AML-193 (cell line): ENCODE data around the gene SUGCT.

ENCODE experiments used
- DNase-seq, 2 experiments: peaks; one replicate each; lab custom pipeline; 2025; lab: John Stamatoyannopoulos, UW

Gene SUGCT

DNA sequence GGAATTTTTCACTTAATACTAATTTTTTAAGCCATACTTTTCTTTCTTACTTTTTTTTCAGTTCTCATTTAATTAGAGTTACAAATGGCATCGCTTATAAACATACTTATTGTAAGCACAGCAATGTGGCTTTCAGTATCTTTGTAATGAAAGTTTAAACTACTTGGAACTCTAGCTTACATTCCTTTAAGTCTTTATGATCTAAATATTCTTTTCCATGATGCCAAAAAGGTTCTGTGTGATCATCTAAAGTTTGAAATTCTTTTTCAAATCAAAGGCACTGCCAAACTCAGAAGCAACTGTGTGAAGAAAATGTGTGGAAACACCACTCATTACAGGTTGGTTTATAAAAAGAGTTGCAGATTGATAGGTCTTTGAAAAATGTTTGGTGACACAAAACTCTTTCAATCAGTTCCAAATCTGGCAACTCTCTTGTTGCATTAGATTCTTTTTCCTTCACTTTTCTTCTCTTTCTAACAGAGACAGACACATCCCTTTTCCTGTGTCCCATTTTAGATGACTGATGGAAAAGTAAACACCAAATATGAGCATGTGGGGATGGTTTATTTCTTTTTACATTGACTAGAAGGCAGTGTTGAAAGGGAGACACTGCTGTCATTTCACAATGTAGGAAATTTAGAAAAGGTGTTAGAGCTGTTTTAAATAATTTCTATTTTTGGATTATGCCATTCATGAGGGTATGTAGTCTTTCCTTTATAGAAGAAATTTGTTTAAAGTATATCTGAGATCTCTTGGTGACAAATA lies 392.3 kb downstream of the SUGCT start:
- DNase-seq, result no peak

DNA sequence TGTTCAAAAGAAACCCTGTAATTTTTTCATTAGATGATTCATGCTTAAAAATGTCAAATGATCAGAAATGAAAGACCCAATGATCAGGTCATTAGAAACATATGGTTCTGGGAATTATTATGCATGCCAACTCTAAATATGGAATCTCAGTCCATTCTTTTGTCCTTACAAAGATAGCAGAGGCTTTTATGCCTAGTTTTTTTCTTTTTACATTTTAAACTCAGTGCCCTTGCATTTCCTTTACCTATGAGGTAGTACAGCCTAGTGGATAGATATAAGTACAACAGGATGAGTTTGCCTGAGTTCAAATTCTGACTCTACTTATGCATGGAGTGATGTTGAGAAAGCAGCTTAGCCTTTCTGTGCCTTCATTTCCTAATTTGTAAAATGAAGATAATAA lies 392.9 kb downstream of the SUGCT start:
- DNase-seq, result no peak

DNA sequence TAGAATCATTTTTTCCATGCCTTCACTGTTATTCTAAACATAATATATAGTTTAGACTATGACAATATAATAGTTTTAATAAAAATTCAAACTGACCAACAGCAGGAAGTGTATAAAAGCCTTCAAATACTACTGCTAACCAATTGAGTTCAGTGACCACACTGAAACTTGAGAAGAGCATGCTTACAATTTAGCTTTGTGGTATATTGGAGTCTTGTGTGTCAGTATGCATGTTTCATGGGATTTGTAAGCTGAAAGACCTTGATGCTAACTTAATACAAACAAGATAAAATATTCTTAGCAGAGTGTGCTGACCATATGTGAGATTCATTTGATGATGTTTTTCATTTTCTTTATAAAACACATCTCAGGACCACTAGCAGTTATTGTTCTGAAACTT lies 395.5 kb downstream of the SUGCT start:
- no peak for DNase-seq

DNA sequence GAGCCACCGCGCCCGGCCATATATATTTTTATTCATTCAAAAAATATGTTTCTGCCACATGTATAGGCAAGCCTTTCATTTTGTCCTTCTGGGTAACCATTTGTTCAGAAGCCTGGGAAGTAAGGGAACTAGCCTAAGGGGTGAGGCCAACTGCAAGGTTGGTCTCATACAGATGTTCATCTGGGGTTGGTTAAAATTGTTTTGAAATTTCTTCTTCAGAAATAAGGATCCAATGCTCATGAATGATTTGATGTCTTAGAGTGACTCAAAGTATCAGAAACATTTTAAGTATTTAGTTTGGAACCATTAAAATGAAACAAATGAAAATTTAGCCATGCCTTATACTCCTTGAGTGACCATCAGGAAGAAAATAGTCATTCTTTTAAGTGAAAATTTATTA lies 397.2 kb downstream of the SUGCT start:
- DNase-seq, result no peak

DNA sequence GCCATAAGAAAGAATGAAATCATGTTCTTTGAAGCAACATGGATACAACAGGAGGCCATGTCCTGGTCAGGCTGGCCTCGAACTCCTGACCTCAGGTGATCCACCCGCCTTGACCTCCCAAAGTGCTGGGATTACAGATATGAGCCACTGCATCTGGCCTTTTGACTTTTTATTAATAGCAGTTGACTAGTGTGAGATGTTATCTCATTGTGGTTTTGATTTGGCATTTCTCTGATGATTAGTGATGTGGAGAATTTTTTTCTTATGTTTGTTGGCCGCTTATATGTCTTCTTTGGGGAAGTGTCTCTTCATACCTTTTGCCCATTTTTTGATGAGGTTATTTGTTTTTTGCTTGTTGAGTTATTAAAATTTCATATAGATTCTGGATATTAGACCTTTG lies 400.9 kb downstream of the SUGCT start:
- DNase-seq, result no peak

DNA sequence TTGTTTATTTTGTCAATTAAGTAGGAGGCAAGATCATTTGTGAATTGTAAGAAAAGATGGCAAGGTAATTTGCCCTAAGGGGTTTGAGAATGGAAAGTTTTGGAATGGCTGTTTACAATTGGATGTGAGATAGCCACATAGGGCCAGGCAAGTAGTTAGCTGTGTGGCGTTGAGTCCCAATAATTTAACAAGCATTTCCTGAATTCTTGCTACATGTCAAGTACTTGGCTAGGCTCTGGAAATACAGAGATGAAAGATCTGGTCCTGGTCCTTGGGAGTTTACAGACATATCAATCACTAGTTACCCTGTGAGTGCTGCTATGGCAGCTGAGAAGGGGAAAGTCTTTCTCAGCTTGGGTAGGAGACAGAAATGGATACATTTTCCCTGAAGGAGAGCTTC lies 401.6 kb downstream of the SUGCT start:
- no peak for DNase-seq

DNA sequence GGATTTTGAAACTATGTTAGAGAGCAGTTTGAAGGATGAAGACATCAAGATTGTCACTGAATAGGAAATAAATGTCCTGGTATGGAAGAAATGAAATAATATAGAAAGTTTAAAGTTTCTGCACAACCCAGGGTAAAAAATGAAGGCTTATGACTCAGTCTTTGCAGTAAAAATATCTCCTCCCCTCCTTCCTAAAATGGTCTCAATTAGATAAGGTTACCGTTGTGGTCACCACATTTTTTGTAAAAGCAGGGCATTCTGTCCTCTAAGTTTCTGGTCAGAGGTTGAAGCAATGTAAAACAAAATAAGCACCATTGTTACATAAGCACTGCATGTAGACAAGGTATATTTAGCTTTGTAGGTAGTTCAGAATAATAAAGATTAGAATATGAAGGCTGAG lies 403.5 kb downstream of the SUGCT start:
- no peak for DNase-seq

DNA sequence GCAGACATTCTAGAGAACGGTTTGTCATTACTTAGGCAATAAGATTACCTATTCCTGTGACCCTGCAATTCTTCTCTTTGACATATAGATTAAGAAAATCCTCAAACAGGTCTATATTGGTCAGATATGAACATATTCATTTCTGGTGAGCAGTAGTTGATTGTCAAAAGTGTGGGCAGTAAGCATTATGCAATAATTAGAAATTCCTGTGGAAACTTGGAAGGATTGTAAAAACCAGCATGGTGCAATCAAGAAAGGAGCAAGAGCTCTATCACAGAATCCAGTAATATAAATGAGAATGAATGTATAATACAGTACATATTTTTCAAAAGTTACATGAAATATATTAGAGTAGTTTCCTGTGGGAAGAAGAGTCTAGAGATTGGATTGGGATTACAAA lies 406.5 kb downstream of the SUGCT start:
- no peak for DNase-seq

DNA sequence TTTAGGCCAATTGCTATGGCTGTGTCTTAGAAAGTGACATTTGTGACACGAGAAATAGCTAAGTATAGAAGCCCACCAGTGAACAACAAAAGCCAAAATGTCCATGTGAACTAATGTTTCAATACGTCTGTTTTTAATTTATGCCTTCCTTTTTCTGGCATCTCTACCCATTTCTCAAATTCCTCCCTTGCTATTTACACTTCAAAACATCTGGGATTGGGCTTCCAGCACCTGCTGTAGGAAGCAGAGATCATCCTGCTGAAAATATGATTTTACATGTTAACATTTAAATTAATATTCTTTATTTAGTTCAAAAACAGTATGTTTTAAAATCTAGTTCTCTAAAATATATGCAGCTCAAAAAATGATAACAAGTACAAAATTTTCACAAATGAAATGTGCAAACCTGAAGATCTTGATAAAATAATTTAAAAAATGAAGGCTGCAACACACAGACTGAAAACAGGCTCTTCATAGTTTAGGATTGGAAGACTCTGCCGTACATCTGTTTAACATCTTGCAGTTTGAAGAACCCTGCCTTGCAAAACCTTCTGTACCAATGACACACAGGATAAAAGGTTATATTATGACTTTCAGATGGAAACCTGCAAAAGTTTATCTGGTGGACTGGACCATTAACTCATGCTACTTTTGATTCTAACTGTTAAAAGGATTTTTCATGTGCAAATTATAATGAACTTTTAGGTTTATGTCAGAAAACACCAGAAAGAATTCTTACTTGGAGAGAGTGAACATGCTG lies 408.4 kb downstream of the SUGCT start:
- DNase-seq, result no peak

DNA sequence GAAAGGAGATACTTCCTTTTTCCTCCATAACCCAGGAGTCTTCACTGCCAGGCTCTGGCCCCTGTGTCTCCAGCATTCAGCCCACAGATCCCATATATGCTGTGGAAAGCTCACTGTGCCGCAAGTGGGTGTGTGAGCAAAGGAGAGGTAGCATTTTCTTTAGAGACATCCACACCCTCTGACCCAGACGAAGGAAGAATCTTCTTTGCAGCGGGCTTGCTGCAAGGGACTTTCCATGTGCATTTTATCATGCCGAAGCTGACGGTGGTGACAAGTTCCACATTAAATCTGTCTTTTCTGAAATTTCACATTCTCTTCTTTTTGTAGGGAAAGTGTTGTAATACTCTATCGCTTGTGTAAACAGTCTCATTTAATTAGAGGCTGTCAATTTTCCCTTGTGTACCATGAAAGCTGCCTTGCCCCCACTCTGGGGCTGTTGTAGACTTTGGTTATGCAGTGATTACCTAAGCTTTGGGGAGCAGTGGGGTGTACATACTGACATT lies 409.5 kb downstream of the SUGCT start:
- DNase-seq, result no peak

DNA sequence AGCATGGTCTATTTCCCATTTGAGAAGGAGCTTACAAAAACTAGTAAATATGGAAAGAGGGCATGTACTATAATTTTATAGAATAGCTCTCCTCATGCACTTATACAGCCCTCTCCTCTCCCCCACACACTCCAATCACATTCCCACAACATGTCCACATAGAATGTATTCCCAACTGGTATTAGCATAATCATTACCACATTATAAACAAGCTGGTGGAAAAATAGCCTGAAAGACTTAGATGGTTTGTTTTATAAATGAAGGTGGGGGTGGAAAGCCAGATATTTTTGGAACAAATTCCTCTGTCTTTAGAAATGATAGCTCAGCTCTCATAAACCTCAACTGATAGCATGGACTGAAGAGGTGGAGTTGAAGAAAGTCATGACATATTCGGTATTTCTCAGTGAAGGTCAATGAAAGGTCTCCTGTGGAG lies 410.1 kb downstream of the SUGCT start:
- DNase-seq, result no peak

DNA sequence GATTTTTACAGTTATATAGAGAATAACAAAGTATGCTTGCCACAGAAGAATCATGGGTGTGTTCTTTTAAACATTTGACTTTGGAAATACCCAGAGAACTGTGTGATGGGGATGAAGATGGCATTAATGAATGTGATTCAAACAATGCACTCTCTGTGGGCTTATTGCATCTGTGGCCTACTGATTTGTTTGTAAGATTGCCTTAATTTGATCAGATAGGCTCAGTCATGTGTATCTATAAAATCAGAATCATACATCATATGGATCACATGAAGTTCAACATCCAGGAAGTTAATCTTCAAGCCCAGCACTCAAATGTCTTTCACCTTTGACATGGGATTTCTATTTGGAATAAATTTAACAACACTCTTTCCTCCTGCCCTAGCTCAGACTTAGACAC lies 410.9 kb downstream of the SUGCT start:
- no peak for DNase-seq

DNA sequence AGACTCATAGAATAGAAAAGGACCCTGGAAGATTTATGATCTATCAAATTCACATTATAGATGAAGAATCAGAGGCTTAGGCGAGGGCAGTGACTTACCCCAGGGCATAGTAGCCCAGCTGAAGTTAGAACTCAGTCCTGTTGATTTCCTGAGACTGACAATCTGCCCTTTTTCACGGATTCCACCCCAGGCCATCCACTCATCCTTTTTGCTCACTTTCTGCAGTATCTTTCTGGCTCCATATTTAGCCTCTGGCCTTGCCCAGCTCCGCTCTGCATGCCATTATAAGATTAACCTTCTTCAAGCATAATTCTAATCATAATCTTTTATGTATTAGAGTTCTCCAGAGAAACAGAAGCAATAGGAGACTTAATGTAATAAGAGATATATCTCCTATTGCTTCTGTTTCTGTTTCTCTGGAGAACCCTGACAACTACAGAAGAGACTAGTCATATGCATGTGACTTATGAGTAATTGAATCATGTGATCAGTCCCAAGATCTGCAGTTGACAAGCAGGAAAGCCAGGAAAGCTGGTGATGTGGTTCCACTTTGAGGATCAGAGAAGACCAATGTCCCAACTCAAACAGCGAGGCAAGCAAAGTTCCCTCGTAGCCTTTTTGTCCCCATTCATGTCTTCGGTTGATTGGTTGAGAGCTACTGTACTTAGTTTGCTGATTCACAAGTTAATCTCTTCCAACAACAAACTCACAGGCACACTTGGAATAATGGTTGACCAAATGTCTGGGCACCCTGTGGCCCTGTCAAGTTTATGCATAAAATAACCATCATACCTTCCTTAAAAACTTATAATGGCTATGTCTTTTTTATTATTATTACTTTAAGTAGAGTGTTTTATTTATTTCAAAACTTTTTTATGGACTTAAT lies 412.1 kb downstream of the SUGCT start:
- no peak for DNase-seq

DNA sequence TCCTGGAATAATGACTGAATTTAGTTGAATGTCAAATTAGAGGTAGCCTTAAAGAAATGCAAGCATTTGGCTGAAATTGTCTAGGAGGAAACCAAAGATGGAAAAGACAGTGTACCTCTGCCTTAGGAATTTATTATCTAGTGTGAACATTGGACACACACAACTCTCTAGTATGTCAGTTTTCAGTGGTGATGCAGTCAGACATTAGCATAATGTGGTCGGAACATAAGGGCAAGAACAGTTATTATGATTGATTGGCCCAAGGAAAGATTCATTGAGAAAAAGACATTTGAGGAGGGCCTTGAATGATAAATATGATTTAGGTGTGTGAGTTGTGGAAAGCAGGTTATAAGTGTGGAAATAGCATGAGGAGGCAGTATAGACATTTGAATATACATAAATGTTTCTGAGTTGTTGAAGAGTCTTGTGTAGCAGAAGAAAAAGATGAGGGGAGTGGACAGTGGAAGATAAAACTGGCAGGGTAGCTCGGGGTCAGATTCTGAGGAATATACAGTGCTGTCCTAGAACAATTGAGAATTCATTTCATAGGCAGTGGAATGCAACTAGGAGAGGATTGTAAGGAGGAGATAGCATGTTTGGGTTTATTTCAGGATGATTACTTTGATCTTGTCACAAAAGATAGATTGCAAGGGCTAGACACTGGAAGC lies 414.7 kb downstream of the SUGCT start:
- no peak for DNase-seq

DNA sequence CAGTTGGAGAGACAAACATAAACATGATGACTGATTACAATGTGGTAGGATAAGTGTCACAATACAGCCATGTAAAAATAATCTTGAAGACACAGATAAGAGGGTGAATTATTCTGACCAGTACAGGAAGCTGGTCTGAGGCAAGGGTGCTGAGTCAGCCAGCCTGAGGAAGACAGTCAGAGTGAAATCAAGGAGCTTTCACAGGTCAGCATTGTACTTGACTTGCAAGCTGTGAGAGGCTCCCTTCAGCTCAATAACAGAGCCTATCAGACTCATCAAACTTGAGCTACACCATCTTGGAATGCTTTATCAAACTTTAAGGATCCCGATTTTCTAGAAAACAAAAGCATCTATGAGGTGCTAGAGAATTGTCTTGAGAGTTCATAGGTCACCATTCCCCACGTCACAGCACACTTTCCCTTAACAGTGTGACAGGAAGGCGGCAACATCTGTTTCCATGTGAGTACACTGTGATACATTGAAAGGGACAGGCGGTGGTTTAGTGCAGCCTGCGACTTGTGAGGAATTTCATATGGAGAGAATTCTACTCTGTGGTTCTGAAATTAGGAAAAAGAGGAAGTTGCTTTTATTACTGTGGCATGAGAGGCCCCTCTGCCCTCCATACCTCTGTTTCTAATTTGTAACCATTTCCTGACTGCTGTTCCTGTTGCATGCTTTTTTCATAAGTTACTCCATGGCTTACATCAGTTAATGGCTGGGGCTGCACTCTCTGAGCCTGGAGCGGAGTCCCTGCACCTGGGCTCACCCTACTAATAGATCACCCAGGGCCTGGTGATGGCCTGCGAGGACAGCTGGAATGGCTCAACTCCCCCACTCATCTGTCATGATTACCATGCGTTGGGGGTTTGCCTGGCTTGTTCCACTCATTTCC lies 417.1 kb downstream of the SUGCT start:
- peak; percentile 85 to 92 for DNase-seq

DNA sequence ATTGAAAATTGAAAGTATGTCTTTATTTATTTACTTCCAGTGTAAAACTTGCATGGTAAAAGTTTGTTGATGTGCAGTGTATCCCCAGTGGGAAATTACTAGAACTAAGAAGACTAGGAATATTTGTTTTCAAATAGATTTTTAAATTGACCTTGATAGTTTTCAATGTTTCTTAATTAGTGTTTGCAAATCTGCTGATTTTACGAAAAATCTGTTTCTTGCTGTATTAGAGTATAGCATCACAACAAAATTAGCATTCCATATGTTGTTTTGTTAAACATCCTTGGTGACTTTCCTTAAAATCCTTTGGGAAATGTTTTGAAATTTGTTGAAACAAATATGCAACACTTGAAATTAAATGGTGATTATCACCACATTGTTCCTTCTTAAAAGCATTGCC lies 425.9 kb downstream of the SUGCT start:
- DNase-seq, result no peak

DNA sequence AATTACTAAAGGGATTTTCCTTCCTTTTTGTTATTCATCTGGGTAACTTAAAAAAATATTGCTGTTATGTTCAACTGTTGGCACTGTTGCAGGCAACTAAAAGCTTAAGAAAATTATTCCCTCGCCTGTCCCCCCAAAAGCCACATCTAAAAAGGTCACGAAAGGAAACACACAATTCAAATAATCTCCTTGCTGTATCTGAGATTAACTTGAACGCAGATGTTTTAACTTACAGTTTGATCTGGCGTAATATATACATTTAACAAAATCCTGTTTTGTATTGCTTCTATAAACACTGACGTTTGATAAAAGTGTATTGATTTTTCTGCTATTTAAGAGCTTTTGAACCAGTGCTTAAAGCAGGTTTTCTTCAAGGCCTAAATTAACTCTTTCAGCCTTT lies 432.1 kb downstream of the SUGCT start:
- no peak for DNase-seq

DNA sequence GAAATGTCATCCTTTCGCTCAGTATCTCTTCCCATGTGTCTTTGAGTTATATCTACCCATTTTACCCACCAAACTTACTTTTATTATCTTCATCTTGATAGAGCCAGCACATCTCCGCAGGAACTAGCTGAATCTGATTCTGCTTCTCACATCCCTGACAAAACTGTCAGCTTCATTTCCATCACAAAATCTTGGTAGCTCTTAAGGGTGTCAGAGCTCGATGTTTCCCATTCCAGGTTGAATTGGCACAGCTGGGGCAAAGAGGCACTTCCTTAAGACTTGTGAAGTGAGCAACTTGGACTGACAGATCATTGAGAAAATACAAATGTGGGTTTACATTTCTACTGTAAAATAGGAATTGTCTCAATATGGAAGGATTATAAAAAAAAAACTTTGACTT lies 434.5 kb downstream of the SUGCT start:
- DNase-seq, result no peak

DNA sequence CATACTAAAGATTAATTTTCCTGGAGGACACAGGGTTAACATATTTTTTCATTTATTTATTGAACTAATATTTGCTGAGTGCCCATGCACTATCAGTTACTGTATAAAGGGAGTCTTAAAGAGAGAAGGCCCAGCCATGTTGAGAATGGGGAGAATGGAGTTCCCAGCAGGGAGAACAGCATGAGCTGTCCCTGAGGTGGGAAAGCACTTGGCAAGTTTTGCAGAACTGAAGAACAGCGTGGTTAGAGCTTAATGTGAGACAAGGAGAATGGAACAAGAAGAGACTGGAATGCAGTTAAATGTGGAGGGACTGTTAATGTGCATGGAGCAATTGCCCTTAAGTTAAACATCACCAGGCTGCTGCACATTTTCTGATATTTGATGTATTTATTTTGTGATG lies 435.4 kb downstream of the SUGCT start:
- DNase-seq, result no peak

DNA sequence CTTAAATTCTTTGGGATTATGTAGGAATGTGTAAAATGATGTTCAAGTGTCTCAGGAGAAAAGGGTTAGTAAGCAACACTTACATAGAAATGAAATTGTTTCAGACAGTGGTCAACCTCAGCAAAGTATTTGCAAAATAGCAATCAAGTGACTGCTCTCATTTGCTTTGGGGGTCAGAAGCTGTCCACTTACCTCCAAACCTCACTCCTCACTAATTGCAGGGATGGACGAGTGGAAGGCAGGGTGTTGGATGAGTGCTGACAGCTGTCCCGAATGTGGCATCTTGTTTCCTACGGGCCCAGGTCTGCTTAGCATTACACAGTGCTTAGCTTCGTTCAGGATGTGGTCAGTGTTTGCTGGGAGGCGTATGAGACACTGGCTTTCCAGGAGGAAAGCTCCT lies 437.0 kb downstream of the SUGCT start:
- no peak for DNase-seq
